Common myeloid progenitor, CD34-positive (primary cell): ENCODE measurements around the gene SCN1A.

Experiments
- CTCF ChIA-PET: fragments of 350-600 bp; sonication (Branson Sonifier 250); formaldehyde crosslinking; loops from one replicate; lab custom pipeline; 2021; ENCODE audit warnings: antibody characterized with exemption; lab: Charles Lee
- POLR2A ChIA-PET: fragments of 350-600 bp; sonication (Branson Sonifier 250); formaldehyde crosslinking; loops from one replicate; lab custom pipeline; 2021; ENCODE audit warnings: antibody characterized with exemption; lab: Charles Lee
- DNase-seq, 3 donors: peaks; one replicate each; pipeline versions ENCODE4 v3.0.0 to v3.0.0-alpha.2; 2013
- H3K27ac ChIP-seq, 2 experiments: 1 replicate in 1 of 2; 2 replicates in 1 of 2; pipeline ENCODE4 v1.7.0; 2013; ENCODE audit warnings: inconsistent platforms in 2 of 2, low read length in 2 of 2, mild to moderate bottlenecking in 2 of 2, low read depth in 1 of 2, moderate library complexity in 1 of 2; ENCODE audit not compliant: severe bottlenecking in 2 of 2, insufficient read depth in 1 of 2, poor library complexity in 1 of 2
- H3K27me3 ChIP-seq, 5 experiments: replicated peaks in 2 of 5; 1 replicate in 3 of 5; 2 replicates in 2 of 5; pipeline versions ENCODE4 v1.6.1 to v1.7.0; 2013; ENCODE audit warnings: low read length in 4 of 5, mild to moderate bottlenecking in 2 of 5, moderate library complexity in 2 of 5, inconsistent platforms in 1 of 5; ENCODE audit not compliant: insufficient read depth in 5 of 5, control insufficient read depth in 4 of 5
- H3K36me3 ChIP-seq, 4 experiments: 1 replicate in 2 of 4; 2 replicates in 2 of 4; pipeline versions ENCODE4 v1.6.1 to v1.7.0; 2013; ENCODE audit warnings: low read length in 3 of 4, control low read depth in 1 of 4, mild to moderate bottlenecking in 1 of 4; ENCODE audit not compliant: control insufficient read depth in 4 of 4, insufficient read depth in 4 of 4
- H3K4me1 ChIP-seq, 4 experiments: 1 replicate in 3 of 4; 2 replicates in 1 of 4; pipeline versions ENCODE4 v1.6.1 to v1.7.1; 2013; ENCODE audit warnings: low read length in 3 of 4, mild to moderate bottlenecking in 3 of 4, control low read depth in 1 of 4, inconsistent platforms in 1 of 4, moderate library complexity in 1 of 4; ENCODE audit not compliant: control insufficient read depth in 4 of 4, insufficient read depth in 4 of 4; ENCODE audit errors: control extremely low read depth in 1 of 4
- H3K4me3 ChIP-seq, 7 experiments: 1 replicate in 4 of 7; 2 replicates in 3 of 7; pipeline versions ENCODE4 v1.5.1 to v1.7.0; 2013; ENCODE audit warnings: mild to moderate bottlenecking in 7 of 7, low read length in 6 of 7, moderate library complexity in 6 of 7, inconsistent platforms in 2 of 7, low read depth in 2 of 7, control low read depth in 1 of 7; ENCODE audit not compliant: insufficient read depth in 4 of 7, control insufficient read depth in 1 of 7; ENCODE audit errors: extremely low read depth in 1 of 7
- H3K9me3 ChIP-seq, 5 experiments: 1 replicate in 4 of 5; 2 replicates in 1 of 5; pipeline versions ENCODE4 v1.6.1 to v1.7.1; 2013; ENCODE audit warnings: low read length in 4 of 5, mild to moderate bottlenecking in 2 of 5, inconsistent platforms in 1 of 5, low read depth in 1 of 5, moderate library complexity in 1 of 5; ENCODE audit not compliant: control insufficient read depth in 4 of 5, insufficient read depth in 2 of 5; ENCODE audit errors: control extremely low read depth in 1 of 5
- WGBS: methylation state at CpG from one replicate; pipeline ENCODE4 v1.1.5; 2013; ENCODE audit not compliant: insufficient coverage; 5-methylcytosine and 5-hydroxymethylcytosine counted together

SCN1A gene

DNA sequence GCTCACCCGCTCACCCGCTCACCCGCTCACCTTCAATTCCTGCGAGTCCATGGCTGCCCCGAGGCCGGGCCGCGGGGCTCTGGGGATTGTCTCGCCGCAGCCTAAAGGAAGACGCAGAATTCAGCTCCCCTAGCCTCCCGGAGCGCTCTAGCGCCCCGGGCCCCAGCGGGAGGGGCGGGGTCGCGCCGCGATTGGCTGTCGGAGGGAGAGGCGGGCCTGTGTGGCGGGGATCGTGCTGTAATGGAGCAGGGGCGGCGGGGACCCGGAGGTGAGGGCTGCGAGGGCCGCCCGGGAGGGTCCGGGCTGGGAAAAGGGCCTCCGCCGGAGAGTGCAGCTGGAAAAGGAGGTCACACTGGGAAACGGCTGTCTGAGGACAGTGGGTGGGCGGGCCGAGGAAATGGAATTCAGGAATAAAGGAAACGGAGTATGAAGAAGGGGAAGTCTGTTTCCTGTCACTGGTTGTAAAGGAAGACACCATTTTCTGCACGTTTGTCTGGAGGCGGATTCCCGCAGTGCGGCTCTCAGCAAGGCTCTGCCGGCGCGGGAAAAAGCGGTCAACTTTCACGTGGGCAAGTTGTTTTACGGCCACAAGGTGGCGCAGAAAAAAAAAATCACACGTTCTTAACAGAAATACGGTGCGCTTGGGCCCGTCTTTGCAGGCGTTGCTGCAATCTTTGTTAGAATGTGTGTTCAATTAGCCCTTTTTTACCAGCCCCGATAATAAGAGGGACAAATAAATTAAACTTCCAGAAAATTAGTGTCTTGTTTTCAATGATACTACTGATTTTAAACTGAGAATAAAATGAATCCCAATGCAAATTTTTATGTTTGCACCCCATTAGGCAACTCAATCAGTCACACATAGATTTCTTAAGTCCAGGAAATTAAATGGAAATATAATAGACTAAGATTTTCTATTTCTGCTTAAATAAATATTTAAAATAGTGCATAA is 173.9 kb downstream of the SCN1A start, which contains the start of gene TTC21B:
TTC21B (minus strand) TSS at position 122 of the 952 bp plus-strand sequence; CDS start at position 51, 71 bp downstream.
- peaks cover 7 to 26% (median 11%) of the 10 kb centered on the region in 4 experiments for H3K4me1 ChIP-seq
- peak within 1 kb of the TSS; percentile 64 to 86 for H3K27ac ChIP-seq
- 1% methylated on average over 45 of the region's 55 CpGs for WGBS
- H3K36me3 ChIP-seq, result peaks cover 0 to 10% (median 2%) of the 10 kb centered on the region in 4 experiments
- peak within 1 kb of the TSS; percentile 53 to 96 (median 82) for H3K4me3 ChIP-seq
- H3K9me3 ChIP-seq, result no peaks in the 10 kb centered on the region
- no peaks in the 10 kb centered on the region for H3K27me3 ChIP-seq
- ChIA-PET POLR2A (no interaction called here), CTCF (interaction anchor here (0.6 to 1.8 kb wide), 8 partner anchors 12 to 1338 kb away, joined by 3 to 13 read pairs (median 4); partner anchors contain the start of gene SCN1A)
- DNase-seq, result peak; percentile 97 to 98 (median 98)

GRCh38 chr2:165953306-165953654 is 174.5 kb downstream of the SCN1A start:
- DNase-seq, result no peak
- WGBS, result 0% methylated on average over 12 of the region's 24 CpGs
- peaks cover 7 to 26% (median 11%) of the 10 kb centered on the region in 4 experiments for H3K4me1 ChIP-seq
- no peaks in the 10 kb centered on the region for H3K27me3 ChIP-seq
- H3K36me3 ChIP-seq, result peaks cover 0 to 10% (median 4%) of the 10 kb centered on the region in 4 experiments
- no peaks in the 10 kb centered on the region for H3K9me3 ChIP-seq
- POLR2A ChIA-PET, result interaction anchor here (0.5 kb wide), 1 partner anchor 1112 kb away, joined by 5 read pairs; the partner anchor contains the start of gene COBLL1
- H3K4me3 ChIP-seq, result peak overlapping the region; percentile 53 to 96 (median 82)
- CTCF ChIA-PET, result interaction anchor here (0.6 to 1.8 kb wide), 9 partner anchors 12 to 1338 kb away, joined by 3 to 13 read pairs (median 3); partner anchors contain the start of gene SCN1A
- peak overlapping the region; percentile 64 to 86 for H3K27ac ChIP-seq

DNA sequence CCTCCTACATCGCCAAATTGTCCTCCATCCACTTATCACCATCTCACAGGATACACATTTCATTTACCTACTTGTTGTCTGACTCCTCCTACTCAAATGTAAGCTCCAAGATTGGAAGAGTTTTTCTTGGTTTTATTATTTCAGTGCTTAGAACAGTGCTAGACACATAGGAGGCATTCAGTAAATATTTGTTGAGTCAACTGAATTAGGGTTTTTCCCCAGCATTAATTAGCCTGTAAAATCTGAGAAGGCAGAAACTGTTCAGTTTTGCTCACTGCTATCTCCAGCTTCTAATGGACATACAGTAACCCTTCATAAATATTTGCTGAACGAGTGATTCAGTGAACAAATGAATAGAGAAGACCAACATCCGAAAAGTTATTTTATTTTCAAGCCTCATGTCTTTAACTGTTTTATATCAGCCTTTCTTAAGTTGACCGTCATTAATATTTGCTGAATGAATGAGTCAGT is 175.0 kb downstream of the SCN1A start:
- CTCF ChIA-PET, result interaction anchor here (1.2 to 1.8 kb wide), 5 partner anchors 11 to 175 kb away, joined by 3 to 13 read pairs (median 4); partner anchors contain the start of gene SCN1A
- DNase-seq, result peak in 2 of 3 donors; percentile 52 to 66
- Histone ChIP-seq H3K9me3 (no peaks in the 10 kb centered on the region), H3K4me1 (peaks cover 7 to 26% (median 11%) of the 10 kb centered on the region in 4 experiments), H3K27me3 (no peaks in the 10 kb centered on the region), H3K4me3 (peak overlapping the region; percentile 53 to 96 (median 82)), H3K36me3 (peaks cover 0 to 13% (median 6%) of the 10 kb centered on the region in 4 experiments), H3K27ac (peak overlapping the region; percentile 64 to 86)
- 0% methylated on average over 1 of the region's 4 CpGs for WGBS
- POLR2A ChIA-PET, result interaction anchor here (0.5 kb wide), 1 partner anchor 1111 kb away, joined by 5 read pairs; the partner anchor contains the start of gene COBLL1

DNA sequence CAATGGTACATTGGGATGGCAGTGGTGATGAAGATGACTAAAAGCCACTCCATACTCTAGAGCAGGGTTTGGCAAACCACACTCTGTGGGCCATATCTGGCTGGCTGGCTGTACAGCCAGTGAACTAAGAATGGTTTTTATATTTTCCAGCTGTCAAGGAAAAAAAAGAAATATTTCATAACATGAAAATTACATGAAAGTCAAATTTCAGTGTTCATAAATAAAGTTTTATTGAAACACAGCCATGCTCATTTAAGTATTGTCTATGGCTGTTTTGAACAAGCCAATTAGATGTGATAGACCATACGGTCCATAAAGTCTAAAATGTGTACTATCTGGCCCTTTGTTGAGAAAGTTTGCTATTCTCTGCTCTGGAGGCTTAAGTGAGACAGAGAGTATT is 175.7 kb downstream of the SCN1A start:
- POLR2A ChIA-PET, result no interaction called here

DNA sequence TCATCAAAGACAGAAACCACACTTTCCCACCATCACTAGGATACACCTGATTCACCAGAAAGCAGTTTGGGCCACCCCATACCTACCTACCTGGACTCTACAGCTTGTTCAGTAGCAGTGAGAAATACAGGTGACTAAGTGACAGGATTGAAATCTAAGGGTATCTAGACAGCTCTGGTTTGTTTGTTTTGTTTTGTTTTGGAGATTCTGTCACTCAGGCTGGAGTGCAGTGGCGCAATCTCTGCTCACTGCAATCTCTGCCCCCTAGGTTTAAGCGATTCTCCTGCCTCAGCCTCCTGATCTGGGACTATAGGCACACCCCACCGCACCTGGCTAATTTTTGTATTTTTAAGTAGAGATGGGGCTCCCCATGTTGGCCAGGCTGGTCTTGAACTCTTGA is 177.4 kb downstream of the SCN1A start:
- ChIA-PET POLR2A (no interaction called here), CTCF (no interaction called here)
- 100% methylated on average over 1 of the region's 3 CpGs for WGBS
- Histone ChIP-seq H3K4me1 (peaks cover 7 to 26% (median 11%) of the 10 kb centered on the region in 4 experiments), H3K27ac (no peak overlapping the region), H3K9me3 (no peaks in the 10 kb centered on the region), H3K27me3 (no peaks in the 10 kb centered on the region), H3K4me3 (no peak overlapping the region), H3K36me3 (peaks cover 6 to 24% (median 13%) of the 10 kb centered on the region in 4 experiments)
- no peak for DNase-seq

More for the DNA sequence above, 175.7 kb downstream of the SCN1A start:
- no peak overlapping the region for H3K27ac ChIP-seq
- whole genome bisulfite sequencing, result 0% methylated on average over 1 of the region's 1 CpG
- no peaks in the 10 kb centered on the region for H3K9me3 ChIP-seq
- CTCF ChIA-PET, result interaction anchor here (0.6 to 1.7 kb wide), 5 partner anchors 17 to 191 kb away, joined by 3 to 13 read pairs (median 3); no protein-coding TSS in a partner anchor
- peak overlapping the region in 4 of 7 experiments; percentile 81 to 92 (median 85) for H3K4me3 ChIP-seq
- peaks cover 7 to 26% (median 11%) of the 10 kb centered on the region in 4 experiments for H3K4me1 ChIP-seq
- DNase-seq, result no peak
- no peaks in the 10 kb centered on the region for H3K27me3 ChIP-seq
- H3K36me3 ChIP-seq, result peaks cover 5 to 19% (median 10%) of the 10 kb centered on the region in 4 experiments

GRCh38 chr2:165941827-165942226 is 186.0 kb downstream of the SCN1A start:
- POLR2A ChIA-PET, result no interaction called here
- no peaks in the 10 kb centered on the region for H3K27me3 ChIP-seq
- H3K4me1 ChIP-seq, result no peaks in the 10 kb centered on the region
- H3K27ac ChIP-seq, result no peak overlapping the region
- CTCF ChIA-PET, result interaction anchor here (1.1 to 1.5 kb wide), 3 partner anchors 12 to 241 kb away, joined by 3 to 4 read pairs (median 3); partner anchors contain the start of gene TTC21B
- no CpG with 5 or more reads among the region's 1 CpG for WGBS
- H3K4me3 ChIP-seq, result no peak overlapping the region
- no peak for DNase-seq
- peaks cover 21 to 68% (median 53%) of the 10 kb centered on the region in 4 experiments for H3K36me3 ChIP-seq
- H3K9me3 ChIP-seq, result no peaks in the 10 kb centered on the region
